ENCODE data around the gene C19orf25.
"Not testable (repeated sequence)": the region's sequence is repeated elsewhere in the genome, so short reads cannot be mapped to it uniquely, and the experiment has no call there.

C19orf25 gene

DNA sequence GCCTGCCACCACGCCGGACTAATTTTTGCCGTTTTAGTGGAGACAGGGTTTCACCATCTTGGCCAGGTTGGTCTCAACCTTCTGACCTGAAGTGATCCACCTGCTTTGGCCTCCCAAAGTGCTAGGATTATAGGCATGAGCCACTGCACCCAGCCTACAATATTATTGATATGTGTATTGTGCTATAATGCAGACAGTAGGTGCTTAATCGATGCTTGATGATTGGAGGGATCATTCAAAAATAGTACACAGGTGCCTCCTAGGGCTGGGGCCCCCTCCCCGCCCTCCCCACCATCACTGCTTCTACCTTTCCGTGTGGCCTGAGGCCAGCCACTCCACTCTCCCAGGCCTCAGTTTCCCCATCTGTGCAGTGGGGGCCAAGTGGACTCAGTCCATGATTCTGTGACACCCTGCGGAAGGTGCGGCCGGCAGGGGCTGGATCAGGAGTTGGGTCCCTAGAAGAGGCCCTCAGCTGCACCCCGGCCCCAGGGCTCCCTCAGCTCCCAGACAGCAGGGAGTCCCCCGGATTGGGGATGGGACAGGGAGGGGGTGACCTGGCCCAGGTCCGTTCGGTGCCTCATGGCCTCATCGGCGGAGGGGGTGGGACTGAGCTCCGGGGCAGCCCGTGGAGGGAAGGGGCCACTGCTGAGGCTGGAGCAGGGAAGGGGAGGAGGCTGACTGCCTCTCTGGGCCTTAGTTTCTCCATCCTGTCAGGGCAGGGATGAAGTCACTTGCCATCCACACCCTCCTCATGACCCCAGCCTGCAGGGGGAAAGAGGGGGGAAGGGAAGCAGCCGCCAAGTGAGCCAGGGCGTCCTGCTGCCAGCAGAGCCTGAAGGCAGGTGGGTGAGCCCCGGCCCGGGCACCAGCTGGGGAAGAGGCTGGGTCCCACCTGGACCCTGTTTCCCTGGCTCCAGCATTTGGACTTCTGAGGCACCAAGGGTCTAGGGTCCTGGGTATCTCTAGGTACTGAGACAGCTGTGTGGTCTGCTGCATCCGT, 32.6 kb upstream of the C19orf25 start:
- no peak for DNase-seq

DNA sequence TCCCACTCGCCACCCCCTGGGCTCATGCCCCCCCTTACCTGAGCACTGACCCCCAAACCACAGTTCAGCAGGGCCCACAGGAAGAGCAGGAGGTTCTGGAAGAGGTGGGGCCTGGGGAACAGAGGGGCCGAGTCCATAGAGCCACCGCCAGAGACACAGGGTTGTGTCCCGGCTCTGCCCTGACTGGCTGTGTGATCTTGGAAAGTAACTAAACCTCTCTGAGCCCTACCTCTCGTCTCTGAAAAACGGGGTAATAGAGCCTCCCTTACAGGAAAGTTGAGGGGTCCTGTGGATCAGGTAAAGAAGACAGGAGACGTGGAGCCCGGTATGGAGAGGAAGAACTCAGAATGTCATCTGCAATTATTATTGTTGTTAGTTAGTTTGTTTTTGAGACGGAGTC, 31.8 kb upstream of the C19orf25 start:
- DNase-seq = no peak

DNA sequence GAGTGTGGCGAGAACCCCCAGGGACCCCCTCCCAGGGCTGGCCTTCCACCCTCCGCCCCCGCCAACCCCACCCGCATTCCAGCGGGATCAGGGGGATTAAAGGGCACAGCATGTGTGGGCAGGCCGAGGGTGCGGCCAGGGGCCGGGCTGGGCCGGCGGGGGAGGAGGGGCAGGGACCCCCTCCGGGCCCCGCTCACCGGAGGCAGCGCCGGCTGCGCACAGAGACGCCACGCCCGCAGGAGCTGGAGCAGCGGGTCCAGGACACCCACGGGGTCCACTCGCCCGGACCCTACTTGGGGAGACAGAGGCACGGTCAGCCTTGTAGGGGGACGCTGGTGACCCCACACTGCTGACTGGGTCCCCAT, 31.4 kb upstream of the C19orf25 start:
- DNase-seq = no peak

DNA sequence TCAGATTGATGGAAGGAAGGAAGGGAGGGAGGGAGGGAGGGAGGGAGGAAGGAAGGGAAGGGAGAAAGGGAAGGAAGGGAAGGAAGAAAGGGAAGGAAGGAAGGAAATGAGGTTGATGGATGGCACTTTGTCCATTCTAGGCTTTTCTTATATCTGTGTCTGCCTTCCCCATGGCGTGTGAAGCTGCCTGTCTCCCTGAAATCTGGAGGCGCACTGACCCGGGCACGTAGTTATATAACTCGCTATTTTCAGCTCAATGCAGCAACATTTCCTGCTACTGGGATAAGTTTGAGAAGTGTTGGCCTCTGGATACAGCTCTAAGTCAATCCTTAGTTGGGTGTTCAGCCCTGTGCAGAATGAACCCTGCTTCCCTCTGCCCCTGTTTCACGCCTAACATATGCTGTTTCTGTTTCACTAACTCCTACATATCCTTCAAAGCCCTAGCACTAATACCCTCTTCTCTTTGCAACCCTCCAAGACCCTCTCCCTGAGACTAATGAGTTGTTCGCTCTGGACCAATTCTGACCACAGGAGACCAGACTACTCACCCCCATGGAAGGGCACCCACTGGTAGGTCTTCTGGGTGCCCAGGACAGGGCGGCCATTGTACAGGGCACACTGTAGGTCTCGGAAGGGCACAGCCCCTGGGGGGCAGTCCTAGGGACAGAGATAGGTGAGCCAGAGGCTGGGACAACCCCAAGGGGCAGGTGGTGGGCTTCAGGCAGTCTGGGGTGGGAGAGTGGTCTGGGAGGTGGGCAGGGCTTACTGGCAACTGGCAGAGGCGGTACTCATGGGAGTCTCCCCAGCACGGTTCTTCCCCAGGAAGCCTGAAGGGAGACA, 30.8 kb upstream of the C19orf25 start:
- no peak for DNase-seq

DNA sequence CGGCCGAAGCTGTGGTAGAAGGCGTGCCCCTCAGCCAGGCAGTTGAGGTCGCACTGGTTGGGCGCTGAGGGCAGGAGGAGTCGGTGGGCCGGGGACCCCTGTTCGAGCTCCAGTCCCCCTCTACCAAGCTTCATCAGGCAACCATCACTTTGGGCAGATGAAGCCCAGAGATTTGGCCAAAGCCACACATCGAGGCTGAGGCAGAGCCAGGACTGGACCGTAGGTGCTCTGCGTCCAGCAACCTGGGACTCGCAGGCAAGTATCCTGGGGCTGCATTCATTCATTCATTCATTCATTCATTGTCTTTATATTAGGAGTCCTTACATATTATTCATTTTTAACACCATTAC, 29.5 kb upstream of the C19orf25 start:
- DNase-seq = no peak

DNA sequence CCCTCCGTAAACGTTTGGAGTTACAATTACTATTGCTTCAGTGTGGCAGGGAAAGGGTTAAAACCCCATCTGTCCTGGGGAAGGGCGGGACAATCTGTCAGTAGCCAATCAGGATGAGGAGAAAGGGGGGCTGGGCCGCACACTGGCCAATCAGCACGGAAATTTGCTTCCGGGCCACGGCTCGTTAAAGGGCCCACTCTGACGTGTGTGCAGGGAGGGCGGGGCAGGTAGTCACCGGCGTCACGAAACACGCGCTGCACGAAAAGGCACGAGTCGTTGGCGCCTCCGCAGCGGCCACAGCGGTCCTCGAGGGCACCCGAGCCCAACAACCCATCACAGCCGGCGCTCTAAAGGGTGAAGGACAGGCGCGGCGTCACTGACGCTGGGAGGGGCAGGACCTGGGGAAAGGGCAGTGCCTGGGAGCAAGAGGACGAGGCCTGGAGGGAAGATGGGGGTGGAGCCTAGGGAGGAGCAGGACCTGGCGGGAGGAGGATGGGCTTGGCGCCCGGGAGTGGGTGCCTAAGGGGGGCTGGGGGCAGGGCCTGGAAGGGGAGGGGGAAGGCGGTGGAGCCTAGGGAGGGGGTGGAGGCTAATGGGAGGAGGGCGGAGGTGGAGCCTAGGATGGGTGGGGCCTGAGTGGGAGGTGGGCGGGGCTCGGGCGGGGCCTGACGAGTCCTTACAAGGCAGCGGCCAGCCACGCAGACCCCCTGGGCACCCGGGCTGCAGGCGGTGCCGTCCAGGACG, 28.9 kb upstream of the C19orf25 start:
- DNase-seq = peak; percentile 58

DNA sequence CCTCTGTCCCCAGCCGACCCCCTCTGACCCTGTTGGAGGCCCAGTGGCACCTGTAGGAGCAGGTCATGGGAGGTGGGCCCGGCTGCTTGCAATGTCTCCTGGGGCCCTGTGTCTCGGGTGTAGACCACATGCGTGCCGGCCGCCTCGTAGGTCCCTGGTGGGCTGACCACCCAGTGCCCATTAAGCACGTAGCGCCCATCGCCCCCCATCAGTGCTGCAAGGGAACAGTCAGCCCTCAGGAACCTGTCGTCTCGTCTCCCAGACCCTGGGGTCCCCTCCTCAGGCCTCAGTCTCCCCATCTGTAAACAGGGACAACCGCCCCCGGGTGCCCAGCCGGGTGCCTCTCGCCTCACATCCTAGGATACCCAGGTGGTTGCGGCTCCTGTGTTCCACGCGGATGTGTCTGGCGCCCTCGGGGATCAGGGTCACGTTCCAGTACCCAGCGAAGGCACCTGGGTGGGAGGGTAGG, 28.2 kb upstream of the C19orf25 start:
- no peak for DNase-seq

DNA sequence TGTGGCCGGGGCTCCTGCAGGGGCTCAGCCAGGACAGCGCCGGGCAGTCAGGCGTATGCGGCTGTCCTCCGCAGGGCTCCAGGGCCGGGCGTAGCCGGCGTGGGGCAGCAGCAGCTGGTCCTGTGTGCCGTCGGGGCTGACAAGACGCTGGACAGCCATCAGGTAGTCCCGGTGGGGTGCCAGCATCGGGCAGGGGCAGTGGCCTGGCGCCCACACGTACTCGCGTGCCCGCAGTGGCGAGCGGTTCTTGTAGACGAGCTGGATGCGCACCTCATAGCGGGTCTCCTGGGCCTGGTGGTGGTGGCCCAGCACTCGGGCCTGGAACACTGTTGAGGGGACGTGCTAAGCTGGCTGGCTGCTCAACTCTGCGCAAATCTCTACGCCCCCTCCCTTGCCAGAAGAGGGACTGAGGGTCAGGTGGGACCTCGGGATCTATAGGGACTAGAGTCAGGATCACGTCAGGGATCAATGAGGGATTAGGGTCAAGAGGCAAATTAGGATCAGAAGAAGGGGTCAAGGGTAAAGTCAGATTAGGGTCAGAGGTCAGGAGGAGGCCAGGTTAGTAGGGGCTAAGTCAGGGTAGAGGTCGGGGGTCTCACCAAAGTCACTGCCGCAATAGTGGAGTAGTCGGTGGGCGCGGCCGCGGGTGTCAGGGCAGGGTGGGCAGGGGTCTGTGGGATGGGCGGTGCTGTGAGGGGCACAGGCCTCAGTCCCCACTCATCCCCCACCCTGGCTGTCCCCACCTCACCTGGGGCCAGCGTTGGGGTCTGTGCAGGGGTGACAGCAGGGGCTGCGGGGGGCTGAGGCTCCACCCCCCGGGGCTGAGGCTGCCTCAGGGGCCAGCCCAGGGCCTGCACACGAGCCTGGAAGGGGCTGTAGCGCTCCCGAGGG, 27.2 kb upstream of the C19orf25 start:
- DNase-seq = no peak

DNA sequence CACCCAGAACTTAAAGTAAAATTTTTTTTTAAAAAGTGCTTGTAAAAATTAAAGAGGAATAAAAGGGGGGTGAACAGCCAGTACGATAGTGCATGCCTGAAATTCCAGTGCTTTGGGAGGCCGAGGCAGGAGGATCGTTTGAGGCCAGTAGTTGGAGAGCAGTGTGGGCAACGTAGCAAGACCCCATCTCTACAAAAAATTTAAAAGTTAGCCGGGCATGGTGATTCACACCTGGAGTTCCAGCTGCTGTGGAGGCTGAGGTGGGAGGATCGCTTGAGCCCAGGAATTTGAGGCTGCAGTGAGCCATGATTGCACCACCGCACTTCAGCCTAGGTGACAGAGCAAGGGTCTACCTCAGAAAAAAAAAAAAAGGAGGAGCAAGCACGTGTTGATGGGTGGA, 26.0 kb upstream of the C19orf25 start:
- DNase-seq = no peak

DNA sequence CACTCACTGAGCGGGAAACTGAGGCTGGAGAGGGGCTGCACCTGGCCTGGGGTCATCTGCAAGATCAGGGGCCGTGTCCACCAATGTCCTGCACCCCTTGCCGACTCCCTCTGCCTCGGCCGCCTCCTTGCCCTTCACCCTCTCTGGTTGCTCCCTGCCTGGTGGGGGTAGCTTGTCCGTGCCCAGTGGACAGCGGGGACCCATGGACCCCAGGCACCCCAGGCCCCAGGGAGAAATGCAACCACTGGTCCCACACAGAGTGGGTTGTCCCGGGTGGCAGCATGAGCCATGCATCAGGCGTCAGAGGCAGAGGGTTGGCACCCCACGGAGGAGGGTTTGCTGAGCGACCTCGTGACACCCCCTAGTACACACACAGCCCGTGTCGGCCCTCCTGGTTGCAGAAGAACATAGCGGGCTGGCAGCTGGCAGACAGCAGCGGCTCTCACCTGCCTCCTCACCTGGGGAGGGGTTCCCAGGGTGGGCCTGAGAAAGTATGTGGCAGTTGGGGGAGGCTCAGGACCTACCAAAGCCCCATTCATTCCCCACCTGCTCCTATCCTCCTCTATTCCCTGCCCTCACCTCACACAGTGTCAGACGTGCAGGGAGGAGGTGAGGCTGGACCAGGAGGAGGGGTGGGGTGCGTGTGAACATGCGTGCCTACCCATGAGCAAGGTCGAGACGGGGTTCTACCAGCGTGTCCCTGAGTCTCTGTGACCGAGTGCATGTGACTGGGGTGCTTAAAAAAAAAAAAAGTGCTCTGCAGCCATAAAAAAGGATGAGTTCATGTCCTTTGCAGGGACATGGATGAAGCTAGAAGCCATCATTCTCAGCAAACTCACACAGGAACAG, 25.1 kb upstream of the C19orf25 start:
- no peak for DNase-seq

DNA sequence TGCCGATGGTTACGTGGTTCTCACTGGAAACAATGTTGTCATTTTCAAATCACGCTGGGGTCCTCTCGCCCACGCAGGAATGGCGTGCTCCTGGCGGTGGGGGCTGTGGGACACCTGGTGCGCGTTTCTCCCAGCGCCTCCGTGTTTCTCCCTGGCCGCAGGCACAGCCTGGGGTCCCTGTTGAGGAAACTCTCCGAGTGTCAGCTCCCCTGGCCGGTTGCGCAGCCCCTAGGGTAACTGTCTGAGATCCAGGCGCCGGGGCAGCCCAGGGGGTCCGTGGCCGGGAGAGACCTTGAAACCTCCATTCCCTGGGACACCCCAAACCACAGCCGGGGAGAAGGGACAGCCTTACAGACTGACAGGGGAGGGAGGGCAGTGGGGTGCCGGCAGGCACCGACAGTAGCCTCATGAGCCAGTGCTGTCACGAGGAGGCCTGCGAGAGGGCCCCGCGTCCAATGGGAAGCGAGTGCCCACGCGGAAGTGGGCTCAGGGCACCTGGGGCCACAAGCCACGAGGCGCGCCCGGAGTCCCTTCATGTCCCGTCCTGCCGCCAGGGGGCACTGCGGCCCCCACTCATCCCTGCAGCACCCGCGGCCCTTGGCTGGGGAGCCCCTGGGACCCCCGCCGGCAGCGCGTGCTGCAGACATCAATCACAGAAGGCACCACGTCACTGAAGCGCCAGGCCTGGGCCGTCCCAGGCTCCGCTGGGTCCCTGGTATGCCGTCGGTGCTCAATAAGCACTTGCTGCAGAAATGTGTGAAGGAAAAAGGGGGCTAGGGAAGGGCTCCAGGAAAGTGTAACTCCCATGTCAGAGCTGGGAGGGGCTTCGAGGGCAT, 24.3 kb upstream of the C19orf25 start:
- DNase-seq = no peak

DNA sequence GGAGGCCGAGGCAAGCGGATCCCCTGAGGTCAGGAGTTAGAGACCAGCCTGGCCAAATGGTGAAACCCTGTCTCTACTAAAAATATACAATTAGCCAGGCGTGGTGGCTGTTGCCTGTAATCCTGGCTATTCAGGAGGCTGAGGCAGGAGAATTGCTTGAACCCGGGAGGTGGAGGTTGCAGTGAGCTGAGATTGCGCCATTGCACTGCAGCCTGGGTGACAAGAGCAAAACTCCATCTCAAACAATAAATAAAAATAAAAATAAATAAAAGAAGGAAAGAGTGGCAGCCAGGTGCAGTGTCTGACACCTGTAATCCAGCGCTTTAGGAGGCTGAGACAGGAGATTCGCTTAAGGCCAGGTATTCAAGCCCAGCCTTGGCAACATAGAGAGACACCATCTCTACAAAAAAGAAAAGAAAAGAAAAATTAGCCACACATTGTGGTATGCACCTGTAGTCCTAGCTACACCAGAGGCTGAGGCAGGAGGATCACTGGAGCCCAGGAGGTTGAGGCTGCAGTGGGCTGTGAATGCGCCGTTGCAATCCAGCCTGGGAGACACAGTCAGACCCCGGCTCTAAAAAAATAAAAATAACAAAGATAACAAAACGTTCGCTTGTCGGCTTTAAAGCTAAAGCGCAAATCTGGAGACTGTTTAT, 23.5 kb upstream of the C19orf25 start:
- no peak for DNase-seq

DNA sequence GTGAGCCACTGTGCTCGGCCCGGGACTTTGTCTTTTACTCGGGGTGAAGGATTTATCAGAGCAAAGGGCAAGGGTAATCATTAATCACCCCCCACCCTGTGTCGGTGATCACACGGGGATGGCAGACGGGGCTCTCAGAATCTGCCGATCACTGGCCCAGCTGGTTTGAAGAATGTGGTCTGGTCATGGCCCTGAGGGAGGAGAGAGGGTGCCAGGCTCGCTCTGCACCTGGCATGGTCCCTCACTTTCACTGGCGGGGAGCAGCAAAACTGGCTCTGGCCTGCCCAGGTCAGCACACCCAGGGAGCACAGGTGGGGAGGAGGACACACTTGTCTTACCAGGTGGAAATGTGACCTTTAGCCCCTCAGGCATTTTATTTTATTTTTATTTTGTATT, 22.2 kb upstream of the C19orf25 start:
- no peak for DNase-seq

DNA sequence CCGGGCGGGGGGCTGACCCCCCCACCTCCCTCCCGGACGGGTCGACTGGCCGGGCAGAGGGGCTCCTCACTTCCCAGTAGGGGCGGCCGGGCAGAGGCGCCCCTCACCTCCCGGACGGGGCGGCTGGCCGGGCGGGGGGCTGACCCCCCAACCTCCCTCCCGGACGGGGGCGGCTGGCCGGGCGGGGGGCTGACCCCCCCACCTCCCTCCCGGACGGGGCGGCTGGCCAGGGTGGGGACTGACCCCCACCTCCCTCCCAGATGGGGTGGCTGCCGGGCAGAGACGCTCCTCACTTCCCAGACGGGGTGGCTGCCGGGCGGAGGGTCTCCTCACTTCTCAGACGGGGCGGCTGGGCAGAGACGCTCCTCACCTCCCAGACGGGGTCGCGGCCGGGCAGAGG, 20.2 kb upstream of the C19orf25 start:
- not testable (repeated sequence) for DNase-seq

DNA sequence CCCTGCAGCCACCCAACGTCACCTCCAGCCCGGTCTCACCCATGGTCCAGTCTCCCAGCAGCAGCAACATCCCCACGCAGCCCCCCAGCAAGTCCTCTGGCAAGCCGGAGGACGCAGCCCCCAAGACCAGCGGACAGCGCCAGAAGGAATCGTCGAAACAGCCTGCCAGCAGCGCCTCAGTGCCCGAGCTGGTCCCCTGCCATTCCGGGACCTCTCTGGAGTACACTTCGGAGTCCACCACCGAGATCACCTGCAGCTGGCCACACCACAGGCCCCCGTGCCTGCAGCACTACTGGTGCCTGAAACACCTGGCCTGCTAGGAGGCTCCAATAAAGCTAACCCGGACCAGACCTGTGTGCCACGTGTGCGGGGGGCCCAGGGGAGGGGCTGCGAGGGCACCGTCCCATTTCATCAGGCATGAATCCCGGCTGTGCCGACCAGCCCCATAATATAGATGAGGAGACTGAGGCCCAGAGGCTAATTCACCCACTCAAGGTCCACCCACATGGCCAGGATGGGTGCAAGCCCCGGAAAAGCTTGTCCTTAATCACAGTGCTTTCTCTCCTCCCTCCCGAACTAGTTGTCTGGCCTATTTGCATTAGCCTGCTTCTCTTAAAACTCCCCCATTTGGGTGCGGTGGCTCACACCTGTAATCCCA, 18.7 kb upstream of the C19orf25 start:
- DNase-seq = no peak

DNA sequence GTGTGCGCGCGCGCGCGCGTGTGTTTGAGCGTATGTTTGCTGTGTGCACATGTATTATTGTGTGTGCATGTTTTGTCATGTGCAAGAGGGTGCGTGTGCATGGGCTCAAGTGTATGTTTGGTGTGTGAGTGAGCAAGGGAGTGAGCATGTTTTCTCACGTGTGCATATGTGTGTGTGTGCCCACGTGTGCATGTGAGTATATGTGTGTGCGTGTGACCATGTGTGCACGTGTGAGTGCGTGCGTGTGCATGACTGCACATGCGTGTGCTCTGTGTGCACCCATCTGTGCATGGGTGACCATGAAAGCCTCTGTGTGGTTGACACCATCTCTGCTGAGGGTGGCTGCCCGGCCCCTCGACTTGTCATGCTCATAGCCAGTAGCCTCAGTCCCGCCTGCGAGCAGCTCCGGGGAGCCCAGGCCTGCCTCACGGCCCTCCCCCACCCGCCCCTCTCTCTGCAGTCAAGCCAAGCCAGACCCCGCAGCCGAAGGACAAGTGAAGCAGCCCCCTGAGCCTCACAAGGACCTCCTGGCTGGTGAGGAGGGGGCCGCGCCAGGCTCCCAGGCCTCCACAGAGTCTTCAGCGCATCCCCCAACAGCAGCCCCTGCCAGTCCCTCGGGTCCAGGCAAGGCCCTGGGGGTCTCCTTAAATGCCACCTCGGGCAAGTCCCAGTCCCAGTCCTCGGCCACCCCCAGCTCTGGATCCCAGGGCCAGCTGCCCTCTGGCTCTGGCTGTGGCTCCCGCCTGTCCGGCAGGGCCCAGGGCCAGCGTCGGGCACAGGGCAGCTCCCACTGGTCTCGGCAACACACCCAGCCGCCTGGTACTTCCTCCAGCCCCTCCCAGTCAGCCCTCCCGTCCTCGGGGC, 17.9 kb upstream of the C19orf25 start:
- no peak for DNase-seq

DNA sequence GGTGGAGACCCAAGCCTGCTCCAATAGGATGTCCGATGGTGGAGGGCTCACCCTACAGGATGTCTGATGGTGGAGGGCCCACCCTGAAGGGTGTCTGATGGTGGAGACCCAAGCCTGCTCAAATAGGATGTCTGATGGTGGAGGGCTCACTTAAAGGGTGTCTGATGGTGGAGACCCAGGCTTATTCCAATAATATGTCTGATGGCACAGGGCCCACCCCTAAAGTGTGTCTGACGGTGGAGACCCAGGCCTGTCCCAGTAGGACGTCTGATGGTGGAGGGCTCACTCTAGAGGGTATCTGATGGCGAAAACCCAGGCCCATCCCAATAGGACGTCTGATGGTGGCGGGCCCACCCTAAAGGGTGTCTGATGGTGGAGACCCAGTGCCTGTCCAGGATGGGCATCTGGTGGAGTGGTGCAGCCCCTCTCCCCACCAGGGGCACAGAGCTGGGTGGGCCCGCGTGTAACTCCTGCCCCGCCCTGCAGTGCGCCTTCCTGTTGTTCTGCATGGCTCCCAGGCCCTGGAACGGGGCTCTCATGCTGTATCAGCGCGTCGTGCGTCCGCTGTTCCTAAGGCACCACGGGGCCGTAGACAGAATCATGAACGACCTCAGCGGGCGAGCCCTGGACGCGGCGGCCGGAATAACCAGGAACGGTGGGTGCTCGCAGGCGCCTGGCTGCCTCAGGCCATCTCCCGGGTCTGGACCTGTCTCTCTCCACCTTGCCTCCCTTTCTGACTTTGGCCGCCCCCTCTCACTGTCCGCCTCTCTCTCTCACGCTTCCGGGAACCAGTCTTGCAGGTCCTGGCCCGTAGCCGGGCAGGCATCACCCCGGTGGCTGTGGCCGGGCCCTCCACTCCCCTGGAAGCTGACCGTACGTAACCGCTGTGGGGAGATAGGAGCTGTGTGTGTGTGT, 17.0 kb upstream of the C19orf25 start:
- no peak for DNase-seq

Data from NCI-H524 treated with DMSO at 0.1 percent for 48 hours (cell line).